BE2C (cell line): ENCODE results near the gene ITK.

Source experiments
- DNase-seq: peaks from one replicate; pipeline ENCODE4 v3.0.0-alpha.2; 2020
- H3K27me3 ChIP-seq: fragments of 250-450 bp; sonication (Bioruptor Pico); 2 replicates; pipeline ENCODE4 v1.5.1; 2020; ENCODE audit warnings: mild to moderate bottlenecking
- H3K36me3 ChIP-seq: fragments of 250-450 bp; sonication (Bioruptor Pico); 2 replicates; pipeline ENCODE4 v1.5.1; 2020; ENCODE audit warnings: mild to moderate bottlenecking
- H3K4me1 ChIP-seq: fragments of 250-450 bp; sonication (Bioruptor Pico); 2 replicates; pipeline ENCODE4 v1.5.1; 2020
- H3K4me3 ChIP-seq: 2 replicates; pipeline ENCODE4 v1.5.1; 2011; ENCODE audit warnings: low read depth, low read length
- H3K9me3 ChIP-seq: fragments of 250-450 bp; sonication (Bioruptor Pico); 2 replicates; pipeline ENCODE4 v1.5.1; 2020
- TF ChIP-seq, protein P1 (sequence below): IDR thresholded peaks from 2 replicates; pipeline ENCODE4 v1.5.1; 2012; ENCODE audit warnings: mild to moderate bottlenecking, low read depth, low read length

Gene ITK

GRCh38 chr5:157165668-157166067 is 15.0 kb upstream of the ITK start:
- no peak for DNase-seq
- Histone ChIP-seq H3K4me1 (no peaks in the 10 kb centered on the region), H3K9me3 (no peaks in the 10 kb centered on the region), H3K36me3 (no peaks in the 10 kb centered on the region), H3K4me3 (no peak overlapping the region), H3K27me3 (peaks cover 9% of the 10 kb centered on the region)
- TF ChIP-seq, protein P1, sequence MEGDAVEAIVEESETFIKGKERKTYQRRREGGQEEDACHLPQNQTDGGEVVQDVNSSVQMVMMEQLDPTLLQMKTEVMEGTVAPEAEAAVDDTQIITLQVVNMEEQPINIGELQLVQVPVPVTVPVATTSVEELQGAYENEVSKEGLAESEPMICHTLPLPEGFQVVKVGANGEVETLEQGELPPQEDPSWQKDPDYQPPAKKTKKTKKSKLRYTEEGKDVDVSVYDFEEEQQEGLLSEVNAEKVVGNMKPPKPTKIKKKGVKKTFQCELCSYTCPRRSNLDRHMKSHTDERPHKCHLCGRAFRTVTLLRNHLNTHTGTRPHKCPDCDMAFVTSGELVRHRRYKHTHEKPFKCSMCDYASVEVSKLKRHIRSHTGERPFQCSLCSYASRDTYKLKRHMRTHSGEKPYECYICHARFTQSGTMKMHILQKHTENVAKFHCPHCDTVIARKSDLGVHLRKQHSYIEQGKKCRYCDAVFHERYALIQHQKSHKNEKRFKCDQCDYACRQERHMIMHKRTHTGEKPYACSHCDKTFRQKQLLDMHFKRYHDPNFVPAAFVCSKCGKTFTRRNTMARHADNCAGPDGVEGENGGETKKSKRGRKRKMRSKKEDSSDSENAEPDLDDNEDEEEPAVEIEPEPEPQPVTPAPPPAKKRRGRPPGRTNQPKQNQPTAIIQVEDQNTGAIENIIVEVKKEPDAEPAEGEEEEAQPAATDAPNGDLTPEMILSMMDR = no peak

GRCh38 chr5:157166214-157167213 is 14.1 kb upstream of the ITK start, which contains the start of gene GARIN3:
Gene GARIN3, minus strand, starts transcription at chr5:157166264. Its CDS starts 96 bp downstream, at chr5:157166168.
- no peak for DNase-seq
- Histone ChIP-seq H3K36me3 (no peaks in the 10 kb centered on the region), H3K4me1 (no peaks in the 10 kb centered on the region), H3K27me3 (peaks cover 3% of the 10 kb centered on the region), H3K4me3 (no peak within 1 kb of the TSS), H3K9me3 (no peaks in the 10 kb centered on the region)
- TF ChIP-seq, protein P1 = no peak

GRCh38 chr5:157167214-157167621 is 13.4 kb upstream of the ITK start:
- DNase-seq = no peak

GRCh38 chr5:157168286-157168685 is 12.4 kb upstream of the ITK start:
- H3K27me3 ChIP-seq = no peaks in the 10 kb centered on the region; the same call in none of the 2 replicates
- H3K4me3 ChIP-seq = no peak overlapping the region
- H3K9me3 ChIP-seq = no peaks in the 10 kb centered on the region
- TF ChIP-seq, protein P1 = no peak
- DNase-seq = no peak
- H3K4me1 ChIP-seq = no peaks in the 10 kb centered on the region
- H3K36me3 ChIP-seq = no peaks in the 10 kb centered on the region

More at GRCh38 chr5:157167214-157167621, 13.4 kb upstream of the ITK start:
- Histone ChIP-seq H3K4me1 (no peaks in the 10 kb centered on the region), H3K4me3 (no peak overlapping the region), H3K36me3 (no peaks in the 10 kb centered on the region), H3K9me3 (no peaks in the 10 kb centered on the region), H3K27me3 (peaks cover 3% of the 10 kb centered on the region)
- TF ChIP-seq, protein P1 = no peak

DNA sequence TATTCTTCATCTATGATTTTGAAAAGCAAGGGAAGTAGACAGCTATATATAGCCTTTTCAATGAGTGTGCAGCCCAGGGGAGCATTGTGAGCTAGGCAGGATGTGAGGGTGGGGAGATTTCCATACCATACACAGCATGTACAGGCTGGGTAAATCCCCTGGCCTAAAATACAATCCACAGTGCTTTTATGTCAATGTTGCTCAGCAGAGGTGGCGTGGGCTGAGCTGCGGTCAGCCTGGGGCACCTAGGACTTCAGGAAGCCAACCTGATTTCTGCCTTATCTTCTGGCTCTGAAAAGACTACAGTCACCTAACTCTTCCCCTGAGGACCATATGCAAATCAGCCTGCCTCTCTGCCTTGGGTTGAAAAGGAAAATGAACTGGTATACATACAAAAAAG is 8.2 kb upstream of the ITK start:
- TF ChIP-seq, protein P1 = no peak
- Histone ChIP-seq H3K9me3 (no peaks in the 10 kb centered on the region), H3K4me1 (no peaks in the 10 kb centered on the region), H3K27me3 (no peaks in the 10 kb centered on the region; the same call in 1 of the 2 replicates), H3K4me3 (no peak overlapping the region), H3K36me3 (no peaks in the 10 kb centered on the region)
- DNase-seq = no peak
